HG03354 (cell line): ENCODE results near the gene ABTB1.

ENCODE experiments used
- ATAC-seq: cut with Tn5 transposase; IDR thresholded peaks from one replicate; pipeline ENCODE4 v1.9.1; 2021; ENCODE audit warnings: mild to moderate bottlenecking; ENCODE audit not compliant: unreplicated experiment, poor library complexity, severe bottlenecking

Gene ABTB1

DNA sequence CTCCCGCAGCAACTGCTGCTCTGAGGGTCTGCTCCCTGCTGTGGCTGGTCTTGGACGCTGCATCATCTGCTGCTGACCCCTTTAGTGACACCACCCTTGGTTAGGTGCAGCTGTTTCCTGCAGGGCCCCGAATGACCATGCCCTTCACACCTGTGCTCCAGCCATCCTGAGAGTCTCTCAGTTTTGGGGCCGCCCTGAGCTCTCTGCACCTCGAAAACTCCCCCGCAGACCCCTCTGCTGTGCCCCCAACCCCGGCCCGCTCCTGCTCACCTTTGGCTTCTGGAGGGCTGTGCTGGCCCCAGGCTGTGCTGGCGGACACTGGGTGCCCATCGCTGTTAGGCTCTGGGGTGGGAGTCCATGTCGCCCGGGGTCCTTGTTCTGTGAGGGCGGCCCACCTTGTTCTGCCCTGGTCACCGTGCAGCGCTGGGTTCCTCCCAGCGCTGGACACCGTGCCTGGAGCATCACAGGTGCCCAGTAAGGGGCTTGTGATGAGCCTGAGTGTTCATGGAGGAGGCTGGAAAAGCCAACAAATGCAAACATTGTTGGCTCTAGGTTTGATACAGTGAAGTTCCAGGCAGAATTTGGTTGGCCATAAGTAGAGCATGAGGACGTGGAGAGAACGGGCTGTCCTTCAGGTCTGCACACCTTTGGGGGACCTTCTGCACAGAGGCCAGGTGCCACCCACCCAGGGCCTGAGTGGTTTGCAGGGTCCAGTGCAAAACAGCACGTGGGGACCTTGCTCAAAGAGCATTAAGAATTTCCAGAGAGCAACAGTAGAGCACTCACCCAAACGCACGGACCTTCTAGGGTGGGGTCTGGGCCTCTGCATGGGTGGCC lies 12.3 kb downstream of the ABTB1 start:
- ATAC-seq, result no peak

DNA sequence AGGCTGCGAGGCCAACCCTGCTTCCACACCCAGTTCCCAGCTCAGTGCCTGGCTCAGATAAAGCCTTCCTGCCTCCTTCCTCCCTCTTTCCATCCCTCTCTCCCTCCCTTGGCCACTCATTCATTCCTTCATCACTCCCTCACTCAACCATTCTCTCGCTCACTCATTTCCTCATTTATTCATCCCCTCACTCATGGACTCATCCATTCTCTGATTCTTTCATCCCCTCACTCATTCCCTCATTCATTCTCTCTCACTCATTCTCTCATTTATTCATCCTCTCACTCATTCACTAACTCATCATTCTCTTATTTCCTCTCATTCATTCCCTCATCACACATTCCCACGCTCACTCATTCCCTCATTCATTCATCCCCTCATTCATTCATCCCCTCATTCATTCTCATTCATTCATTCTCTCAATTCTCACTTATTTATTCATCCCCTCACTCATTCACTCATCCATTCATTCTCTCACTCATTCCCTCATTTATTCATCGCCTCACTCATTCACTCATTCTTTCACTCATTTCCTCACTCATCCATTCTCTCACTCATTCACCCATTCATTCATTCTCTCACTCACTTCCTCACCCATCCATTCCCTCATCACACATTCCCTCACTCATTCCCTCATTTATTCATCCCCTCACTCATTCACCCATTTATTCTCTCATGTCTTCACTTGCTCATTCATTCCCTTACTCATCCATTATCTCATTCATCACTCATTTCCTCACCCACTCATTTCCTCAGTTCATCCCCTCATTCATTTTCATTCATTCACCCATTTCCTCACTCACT lies 13.2 kb downstream of the ABTB1 start:
- ATAC-seq, result no peak

DNA sequence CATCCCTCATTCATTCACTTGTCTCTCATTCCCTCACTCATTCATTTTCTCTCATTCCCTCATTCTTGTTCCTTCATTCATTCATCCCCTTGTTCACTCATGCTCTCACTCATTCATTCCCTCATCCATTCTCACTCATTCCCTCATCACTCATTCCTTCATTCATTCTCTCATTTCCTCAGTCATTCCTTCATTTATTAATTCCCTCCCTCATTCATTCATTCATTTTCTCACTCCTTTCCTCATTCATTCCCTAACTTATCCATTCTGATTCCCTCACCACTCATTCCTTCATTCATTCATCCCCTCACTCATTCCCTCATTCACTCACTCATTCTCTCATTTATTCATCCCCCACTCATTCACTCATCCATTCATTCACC lies 13.8 kb downstream of the ABTB1 start:
- ATAC-seq, result no peak

DNA sequence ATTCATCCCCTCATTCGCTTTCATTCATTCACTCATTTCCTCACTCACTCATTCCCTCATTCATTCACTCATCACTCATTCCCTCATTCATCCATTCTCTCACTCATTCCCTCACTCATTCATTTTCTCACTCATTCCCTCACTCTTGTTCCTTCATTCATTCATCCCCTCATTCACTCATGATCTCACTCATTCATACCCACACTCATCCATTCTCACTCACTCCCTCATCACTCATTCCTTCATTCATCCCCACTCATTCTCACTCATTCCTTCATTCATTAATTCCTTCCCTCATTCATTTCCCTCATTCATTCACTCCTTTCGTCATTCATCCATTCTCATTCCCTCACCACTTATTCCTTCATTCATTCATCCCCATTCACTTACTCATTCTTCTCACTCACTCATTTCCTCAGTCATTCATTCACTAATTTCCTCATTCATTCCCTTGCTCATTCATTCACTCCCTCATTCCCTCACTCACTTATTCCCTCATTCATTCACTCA lies 14.5 kb downstream of the ABTB1 start:
- ATAC-seq, result no peak

DNA sequence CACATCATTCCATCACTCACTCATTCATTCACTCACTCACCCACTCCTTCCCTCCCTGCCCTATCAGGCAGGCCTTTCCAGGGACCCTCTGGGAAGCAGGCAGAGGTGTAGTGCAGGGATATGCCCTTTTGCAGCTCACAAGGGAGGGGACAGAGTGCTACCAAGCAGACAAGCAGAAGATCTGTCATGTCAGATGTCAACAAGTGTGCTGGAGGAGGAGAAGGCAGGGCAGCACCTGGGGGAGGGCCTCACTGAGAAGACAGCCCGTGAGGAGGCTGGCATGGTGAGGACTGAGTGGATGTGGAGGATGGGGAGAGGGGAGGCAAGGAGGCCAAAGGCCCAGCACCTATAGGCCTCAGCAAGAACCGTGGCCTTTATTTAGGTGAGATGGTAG lies 15.3 kb downstream of the ABTB1 start:
- ATAC-seq, result no peak

DNA sequence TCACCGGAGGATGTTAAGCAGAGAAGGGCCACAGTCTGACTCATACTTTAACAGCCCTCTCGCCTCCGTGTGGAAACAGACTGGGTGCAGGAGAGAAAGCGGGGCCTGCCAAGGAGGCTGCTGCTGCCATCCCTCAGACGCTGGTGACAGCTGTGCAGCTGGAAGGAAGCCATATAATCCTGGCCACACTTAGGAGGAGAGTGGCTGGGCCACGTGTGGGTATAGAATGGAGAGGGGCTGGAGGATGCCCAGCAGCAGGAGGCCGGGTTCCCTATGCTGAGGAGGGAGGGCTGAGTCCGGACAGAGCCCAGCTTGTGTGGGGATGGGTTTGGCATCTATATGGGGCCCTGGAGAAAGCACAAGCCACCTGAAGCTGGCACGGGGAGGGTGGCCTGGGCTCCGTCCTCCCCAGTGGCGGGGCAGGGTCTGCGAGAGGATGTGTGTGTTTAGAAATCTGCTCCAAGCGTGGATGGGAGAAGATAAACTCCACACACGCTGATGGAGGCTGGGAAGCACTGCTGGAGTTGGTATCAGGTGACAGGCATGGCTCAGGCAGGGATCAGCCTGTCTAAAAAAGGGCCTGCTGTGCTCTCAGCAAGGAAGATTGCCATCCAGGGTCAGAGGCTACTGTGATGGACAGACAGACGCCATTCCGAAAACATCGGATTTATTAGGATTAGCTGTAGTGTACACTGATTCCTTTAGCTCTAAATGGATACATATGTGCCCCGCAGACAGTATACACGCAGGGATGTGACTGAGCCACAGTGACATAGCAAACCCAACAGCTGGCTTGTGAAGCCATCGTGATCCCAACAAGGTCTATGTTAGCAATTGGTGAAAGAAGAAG lies 15.9 kb downstream of the ABTB1 start:
- no peak for ATAC-seq

DNA sequence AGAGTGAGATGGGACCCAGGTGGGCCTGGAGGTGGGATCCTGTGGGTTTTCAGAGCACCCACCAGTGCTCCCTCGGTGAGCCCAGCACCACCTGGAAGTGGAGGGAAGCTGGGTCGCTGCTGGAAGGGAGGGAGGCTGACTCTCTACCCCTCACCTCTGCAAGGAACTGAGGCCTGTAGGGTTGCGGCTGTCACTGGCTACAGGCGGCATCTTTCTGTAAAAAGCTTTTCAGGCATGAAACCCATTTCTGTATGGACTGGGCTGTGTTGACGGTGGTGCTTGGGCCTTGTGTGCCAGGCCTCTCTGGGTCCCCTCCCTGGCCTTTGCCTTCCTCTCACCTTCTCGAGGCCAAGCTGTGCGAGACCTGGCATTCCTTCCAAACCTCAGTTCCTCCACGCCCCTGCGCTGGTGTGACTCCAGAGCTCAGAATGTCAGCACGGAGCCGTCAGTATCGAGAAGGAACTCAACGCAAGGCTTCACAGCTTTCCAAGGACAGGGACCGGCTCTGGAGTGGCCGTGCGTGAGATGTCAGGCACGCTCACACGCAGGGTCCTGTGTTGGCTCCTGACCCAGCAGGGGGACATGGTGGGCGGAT lies 16.6 kb downstream of the ABTB1 start:
- no peak for ATAC-seq

DNA sequence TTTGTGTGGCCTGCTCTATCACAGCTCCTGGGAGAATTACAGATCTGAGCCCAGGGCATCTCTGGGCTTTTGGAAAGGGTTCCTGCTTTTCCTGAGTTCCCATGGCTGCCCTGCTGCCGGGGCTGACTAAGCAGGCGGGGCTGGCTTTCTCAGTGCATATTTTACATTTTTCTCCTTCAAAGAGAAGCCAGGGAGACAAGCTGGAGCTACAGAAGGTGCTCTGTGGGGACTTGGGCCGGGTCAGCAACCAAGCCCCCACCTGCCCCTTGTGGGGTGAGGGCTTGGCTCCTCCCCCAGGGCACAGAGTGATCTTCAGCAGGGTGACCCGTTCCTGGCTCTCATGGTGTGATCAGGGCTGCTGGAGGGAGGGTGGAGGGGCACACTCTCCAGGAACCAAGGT lies 17.4 kb downstream of the ABTB1 start:
- no peak for ATAC-seq

DNA sequence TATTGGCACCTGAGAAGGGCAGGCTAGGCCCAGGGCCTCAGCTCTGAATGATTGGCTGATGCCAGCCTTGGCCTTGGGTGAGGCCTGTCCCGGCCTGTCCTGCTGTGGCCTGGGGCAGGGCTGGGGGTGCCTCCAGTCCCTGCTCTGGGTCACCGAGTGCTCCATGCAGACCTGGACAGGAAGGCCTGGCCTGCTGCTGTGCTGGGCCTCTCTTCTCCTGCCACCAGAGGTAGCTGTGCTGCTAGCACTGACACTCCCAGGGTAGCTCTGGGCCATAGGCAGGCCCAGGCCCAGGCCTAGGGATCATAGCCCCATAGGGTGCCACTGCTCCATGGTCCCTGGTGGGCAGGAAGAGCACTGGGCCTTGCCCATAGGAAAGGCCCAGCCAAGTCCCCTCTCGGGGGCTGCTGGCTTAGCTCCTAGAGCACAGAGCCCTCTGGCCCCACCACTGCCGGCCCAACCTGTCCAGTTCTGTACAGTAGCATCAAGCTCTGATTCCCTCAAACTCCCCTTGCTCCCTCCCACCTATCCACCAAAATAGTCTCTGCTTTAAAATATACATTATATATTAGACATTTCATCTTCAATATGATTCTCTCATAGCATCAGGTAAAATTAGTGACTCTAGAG lies 18.2 kb downstream of the ABTB1 start:
- ATAC-seq, result no peak

DNA sequence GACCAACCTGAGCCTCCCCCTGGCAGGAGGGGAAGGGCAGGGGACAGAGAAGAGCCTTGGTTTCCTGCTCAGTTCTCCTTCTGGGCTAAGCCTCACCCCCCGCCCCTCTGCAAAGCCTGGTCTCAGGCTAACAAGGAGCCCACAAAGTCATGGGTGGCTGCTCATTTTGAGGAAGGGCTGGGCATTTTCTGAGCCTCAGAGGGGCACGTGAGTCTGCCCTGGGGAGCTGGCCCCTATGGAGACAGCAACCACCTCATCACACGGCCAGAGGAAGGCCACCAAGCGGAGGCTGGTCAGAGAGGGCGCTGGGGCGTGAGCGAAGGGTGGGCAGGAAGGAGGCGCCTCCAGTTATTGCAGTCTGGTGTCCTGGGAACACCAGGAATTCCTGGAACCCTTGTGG lies 18.7 kb downstream of the ABTB1 start:
- ATAC-seq, result no peak

DNA sequence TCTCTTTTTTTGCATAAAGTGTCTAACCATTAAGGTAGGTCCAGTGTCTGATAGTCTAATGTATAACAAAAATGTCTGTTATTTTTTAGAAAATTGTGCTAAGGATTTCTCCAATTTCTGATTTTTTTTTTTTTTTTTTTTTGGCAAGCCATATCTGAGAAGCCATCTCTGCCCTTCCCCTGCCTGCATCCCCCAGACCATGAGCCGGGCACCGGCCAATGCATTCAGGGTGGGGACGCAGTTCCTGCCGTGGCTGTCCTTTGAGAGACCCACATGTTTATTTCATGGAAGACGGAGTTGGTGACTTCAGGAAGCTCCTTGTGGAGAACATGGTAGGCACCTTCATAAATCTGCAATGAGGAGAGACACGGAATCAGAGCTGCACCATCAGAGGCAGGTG lies 19.2 kb downstream of the ABTB1 start:
- ATAC-seq, result no peak

DNA sequence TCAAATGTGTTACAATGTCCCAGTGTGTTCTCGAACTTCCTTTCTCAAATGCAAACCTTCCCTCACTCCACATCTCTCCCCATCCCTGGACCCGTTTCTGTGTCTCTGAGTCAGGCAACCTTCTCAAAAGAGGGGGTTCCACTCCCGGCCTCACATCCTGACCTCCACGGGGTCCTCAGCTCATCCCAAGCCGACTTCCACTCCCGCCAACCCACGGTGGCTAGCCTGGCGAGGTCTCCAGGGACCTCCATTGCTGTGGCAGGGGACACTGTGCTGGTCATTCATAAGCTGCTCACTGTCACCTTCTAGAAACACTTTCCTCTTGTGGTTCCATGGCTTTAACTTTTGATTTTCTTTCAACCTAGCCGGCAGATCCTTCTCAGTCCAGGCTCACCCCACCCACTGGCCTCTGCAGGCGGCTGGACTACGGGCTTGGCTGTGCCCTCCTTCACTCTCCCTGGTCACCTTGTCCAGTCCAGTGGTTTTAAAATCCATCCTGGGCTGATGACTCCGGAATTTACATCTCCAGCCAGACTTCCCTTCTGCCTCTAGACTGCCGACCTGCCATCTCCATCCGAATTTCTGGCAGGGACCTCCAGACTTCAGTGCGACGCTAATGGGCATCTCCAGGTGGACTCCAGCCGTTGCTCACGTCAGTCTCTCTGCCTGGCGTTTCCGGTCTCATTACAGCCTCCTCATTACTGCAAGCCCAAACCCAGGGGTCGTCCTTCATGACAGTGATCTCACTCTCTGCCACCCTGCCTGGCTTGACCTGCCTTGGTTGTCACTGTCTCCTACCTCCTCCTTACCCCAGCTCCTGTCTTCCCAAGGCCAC lies 20.0 kb downstream of the ABTB1 start:
- no peak for ATAC-seq

DNA sequence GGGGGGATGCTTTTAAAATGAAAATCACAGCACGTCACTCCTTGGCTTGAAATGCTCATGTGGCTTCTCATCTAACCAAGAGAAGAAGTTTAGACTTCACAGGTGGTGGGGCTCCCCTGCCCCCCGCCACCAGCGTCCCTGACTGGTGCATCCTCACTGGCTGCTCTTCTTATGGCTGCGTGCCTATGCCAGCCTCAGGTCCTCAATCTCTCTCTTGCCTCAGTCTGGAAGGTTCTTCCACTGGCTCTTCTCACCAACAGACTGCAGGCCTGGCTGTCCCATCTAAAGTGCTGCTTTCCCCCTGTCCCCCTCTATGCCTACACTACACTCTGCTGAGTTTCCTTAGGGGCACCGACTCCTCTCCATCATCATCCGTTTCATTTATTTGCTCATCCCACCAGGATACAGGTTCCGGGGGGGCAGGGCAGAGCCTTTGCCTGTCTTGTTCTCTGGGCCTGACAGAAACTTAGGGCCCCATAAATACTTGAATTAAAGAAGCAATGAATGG lies 20.6 kb downstream of the ABTB1 start:
- ATAC-seq, result no peak

DNA sequence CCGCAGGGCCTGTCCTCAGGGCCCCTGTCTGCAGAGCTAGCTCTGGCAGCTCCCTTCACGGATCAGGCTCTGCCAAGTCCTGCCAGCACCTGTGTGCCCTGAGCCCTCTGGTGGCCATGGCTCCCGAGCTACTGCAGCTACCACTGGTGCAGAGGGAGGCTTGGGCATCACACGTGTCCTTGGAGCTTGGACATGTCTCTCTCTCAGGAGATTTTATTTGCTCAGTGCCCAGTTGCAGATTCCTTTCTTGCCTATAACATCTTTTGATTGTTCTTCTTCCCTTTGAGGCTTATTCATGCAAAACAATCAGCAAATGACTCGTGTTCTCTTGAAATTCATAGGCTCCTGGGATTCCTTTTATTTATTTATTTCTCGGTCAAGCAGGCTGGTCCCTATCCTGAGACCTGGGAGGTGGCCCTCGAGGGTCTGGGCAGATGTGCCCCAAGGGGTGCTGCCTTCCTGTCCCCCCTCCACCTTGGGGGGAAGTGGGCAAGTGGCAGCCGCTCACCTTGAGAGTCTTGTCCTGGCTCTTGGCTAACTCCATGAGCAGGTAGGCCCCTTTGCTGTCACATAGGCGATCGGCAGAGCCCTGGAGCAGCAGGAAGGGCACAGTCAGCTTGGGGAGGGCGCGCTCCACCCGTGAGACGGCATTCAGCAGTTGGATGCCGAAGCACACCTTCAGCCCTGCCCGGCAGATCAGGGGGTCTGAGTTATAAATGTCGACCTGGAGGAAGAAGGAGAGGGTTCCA lies 21.9 kb downstream of the ABTB1 start:
- ATAC-seq, result no peak

DNA sequence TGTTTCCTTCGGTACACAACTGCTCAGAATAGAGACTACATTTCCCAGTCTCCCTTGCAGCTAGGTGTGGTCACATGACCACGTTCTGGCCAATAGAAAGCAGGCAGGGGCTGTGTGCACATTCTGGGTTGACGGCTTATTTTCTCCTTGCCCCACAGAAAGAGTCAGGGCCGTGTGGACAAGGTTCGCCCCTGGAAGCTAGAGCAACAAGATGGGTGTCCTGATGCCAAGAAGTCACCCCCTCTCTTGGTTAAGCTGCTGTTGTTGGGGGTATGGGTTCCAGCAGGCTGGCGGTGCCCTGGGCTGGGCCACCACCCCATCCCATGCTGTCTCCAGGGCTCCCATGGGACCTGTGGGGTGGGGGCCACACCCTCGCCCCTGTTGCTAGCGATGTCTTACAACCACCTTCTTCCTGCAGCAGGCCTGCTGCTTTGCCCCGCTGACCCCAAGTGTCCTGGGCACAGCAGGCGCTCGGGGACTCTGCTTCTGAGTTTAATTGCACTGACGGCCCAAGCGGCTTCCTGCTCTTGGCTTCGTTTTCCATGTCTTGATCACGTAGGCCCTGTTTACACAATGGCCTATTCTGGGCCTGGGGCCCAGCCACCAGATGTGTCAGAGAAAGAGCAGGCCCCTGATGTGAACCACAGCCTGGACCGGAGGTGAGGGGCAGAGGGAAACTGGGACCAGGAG lies 24.9 kb downstream of the ABTB1 start:
- ATAC-seq, result peak; percentile 79

DNA sequence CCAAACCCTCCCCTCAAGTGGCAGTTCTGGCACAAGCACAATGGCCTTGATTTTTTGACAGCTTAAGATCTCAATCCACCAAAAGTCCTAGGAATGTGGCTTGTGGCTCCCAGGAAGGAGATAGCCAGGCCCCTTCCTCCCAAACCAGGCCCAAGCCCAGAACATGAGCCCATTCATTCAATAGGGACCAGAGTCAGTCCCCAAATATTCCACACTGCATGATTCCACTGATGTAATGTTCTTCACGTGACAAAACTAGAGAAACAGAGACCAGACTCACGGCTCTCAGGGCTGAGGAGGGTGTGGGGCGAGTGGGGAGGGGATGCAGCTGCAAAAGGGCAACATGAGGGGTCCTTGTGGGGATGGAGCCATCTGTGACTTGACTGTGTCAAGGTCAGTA lies 25.5 kb downstream of the ABTB1 start:
- no peak for ATAC-seq
